T-helper 17 cell (primary cell): ENCODE results near the gene GPX4. TPM values are rescaled to one million over a fixed set of nuclear protein-coding genes. Genes with fewer than 3 reads are reported as not detected.

Experiments
- ATAC-seq: fragments of 150-1000 bp; cut with Tn5 transposase; 2 replicates; pipeline ENCODE4 v1.10.0; 2021; ENCODE audit warnings: mild to moderate bottlenecking, moderate library complexity
- DNase-seq, 3 donors: peaks; one replicate each; pipeline versions ENCODE4 v3.0.0 to v3.0.0-alpha.2; 2020 to 2021
- H3K9me3 ChIP-seq: one replicate; pipeline ENCODE4 v1.7.0; 2013; ENCODE audit warnings: low read length, mild to moderate bottlenecking; ENCODE audit not compliant: control insufficient read depth, poor library complexity, severe bottlenecking
- H3K27ac Mint-ChIP-seq: one replicate; pipeline ENCODE4 v1.8.0; 2022; ENCODE audit warnings: mild to moderate bottlenecking, moderate library complexity, mixed read lengths
- H3K27me3 Mint-ChIP-seq: one replicate; pipeline ENCODE4 v1.8.0; 2022; ENCODE audit warnings: mixed read lengths
- H3K36me3 Mint-ChIP-seq: one replicate; pipeline ENCODE4 v1.8.0; 2022; ENCODE audit warnings: low read depth, mixed read lengths
- H3K4me1 Mint-ChIP-seq: one replicate; pipeline ENCODE4 v1.8.0; 2022; ENCODE audit warnings: mild to moderate bottlenecking, mixed read lengths
- H3K4me3 Mint-ChIP-seq: one replicate; pipeline ENCODE4 v1.8.0; 2022; ENCODE audit warnings: mild to moderate bottlenecking, moderate library complexity, mixed read lengths
- total RNA-seq, 4 donors: library from RNA in 2 of 4; stranded (reverse) in 2 of 4; gene quantifications; one replicate each; pipeline ENCODE4 v1.2.3 and lab custom pipeline; 2022 to 2026

The GPX4 gene
- total RNA-seq, 2 donors from 2014 or later, result 184 to 187 TPM

DNA sequence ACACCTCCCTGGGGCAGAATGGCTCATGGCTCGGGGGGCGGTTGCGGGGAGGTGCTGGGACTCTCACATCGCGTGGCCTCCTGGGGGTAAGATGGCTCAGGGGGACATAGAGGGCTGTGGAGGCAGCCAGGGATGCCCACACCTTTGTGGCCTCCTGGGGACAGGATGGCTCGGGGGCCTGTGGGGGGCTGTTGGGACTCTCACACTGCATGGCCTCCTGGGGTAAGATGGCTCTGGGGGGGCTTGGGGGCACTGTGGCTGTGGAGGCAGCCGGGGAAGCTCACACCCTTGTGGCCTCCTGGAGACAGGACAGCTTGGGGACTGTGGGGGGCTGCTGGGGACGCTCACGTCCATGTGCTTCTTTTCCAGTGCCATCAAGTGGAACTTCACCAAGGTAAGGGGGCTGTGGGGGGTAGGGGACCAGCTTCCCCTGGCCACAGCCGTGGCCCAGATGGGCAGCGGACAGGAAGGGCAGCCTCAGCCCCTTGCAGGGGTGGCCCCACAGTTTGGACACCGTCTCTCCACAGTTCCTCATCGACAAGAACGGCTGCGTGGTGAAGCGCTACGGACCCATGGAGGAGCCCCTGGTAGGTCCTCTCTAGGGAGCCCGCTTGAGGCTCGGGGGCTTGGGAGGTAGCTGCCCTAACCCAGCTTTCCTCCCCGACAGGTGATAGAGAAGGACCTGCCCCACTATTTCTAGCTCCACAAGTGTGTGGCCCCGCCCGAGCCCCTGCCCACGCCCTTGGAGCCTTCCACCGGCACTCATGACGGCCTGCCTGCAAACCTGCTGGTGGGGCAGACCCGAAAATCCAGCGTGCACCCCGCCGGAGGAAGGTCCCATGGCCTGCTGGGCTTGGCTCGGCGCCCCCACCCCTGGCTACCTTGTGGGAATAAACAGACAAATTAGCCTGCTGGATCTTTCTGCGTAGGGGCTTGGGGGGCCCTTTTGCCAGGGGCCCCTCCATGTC is 2.4 kb downstream of the GPX4 start:
- H3K4me1 Mint-ChIP-seq, result peaks cover 10% of the 10 kb centered on the region
- peak overlapping the region; percentile 72 for H3K4me3 Mint-ChIP-seq
- DNase-seq (peak in 1 of 3 donors; percentile 12), ATAC-seq (no peak)
- H3K36me3 Mint-ChIP-seq, result no peaks in the 10 kb centered on the region
- H3K9me3 ChIP-seq, result no peaks in the 10 kb centered on the region
- no peaks in the 10 kb centered on the region for H3K27me3 Mint-ChIP-seq
- no peak overlapping the region for H3K27ac Mint-ChIP-seq

DNA sequence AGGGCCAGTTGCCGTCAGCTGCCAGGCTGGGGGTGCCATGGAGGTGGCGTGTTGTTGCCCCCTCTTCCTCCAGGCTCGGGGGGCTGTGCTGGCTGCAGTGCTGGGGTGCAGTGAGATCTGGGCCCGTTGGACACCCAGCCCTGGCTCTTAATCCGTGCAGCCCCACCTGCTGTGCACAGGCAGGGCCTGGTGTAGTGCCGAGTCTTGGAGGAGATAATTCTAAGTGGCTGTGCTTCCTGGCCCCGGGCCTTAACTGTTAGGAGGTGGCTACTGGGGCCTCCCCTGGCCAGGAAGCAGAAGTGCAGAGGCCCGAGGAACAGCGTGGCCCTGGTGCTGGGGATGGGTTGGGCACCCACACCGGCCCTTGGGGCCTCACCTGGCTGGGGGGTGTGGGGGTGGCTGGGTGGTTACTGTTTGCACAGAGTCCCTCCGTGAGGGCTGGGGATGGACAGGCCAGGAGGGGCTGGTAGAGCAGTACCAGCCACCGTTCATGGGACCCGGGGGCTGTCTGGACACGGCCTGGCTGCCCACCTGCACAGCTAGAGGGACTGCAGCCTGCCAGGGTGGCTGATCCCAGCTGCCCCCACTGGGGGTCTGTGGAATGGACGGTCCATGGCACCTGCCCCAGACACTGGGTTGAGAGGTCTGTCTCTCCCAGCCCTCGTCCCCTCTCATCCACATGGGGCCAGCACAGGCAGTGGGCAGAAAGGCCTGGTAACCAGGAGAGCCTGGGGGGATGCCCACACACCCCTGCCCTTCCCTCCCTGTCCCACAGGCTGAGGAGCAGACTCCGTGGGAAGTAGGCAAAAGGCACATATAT is 3.3 kb downstream of the GPX4 start:
- peak overlapping the region; percentile 53 for H3K4me3 Mint-ChIP-seq
- H3K9me3 ChIP-seq, result no peaks in the 10 kb centered on the region
- no peaks in the 10 kb centered on the region for H3K36me3 Mint-ChIP-seq
- H3K27ac Mint-ChIP-seq, result no peak overlapping the region
- ATAC-seq (no peak), DNase-seq (peak in 1 of 3 donors; percentile 11)
- H3K4me1 Mint-ChIP-seq, result peaks cover 6% of the 10 kb centered on the region
- H3K27me3 Mint-ChIP-seq, result no peaks in the 10 kb centered on the region

DNA sequence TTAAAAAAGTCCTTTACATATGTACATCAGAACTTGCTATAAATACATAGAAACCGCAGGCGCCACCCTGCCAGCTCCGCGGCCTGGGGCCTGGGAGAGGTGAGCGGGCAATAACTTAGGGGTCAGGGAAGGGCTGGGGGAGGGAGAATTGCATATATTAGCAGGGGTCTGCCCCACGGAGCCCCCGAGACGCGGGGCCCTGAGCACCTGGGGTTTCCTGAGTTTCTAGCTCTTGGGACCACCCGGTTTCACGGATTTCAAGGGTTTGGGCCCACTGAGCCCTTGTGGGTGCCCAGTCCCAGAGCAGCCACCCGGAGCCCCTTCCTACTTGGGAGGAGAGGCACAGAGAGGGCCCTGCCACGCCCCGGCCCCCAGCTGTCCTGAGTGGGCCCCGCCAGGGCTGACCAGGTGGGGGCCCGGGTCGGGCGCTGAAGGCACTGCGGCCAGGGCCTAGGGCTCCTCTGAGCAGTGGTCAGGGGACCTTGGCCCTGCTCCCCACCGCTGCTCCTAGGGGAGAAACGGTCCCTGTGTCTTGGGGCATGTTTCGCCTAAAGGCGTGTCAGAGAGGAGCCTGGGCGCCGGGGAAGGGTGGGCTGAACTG is 4.0 kb downstream of the GPX4 start:
- no peaks in the 10 kb centered on the region for H3K9me3 ChIP-seq
- no peak overlapping the region for H3K4me3 Mint-ChIP-seq
- no peaks in the 10 kb centered on the region for H3K27me3 Mint-ChIP-seq
- DNase-seq, result peak in 1 of 3 donors; percentile 7
- no peak for ATAC-seq
- H3K36me3 Mint-ChIP-seq, result no peaks in the 10 kb centered on the region
- no peak overlapping the region for H3K27ac Mint-ChIP-seq
- peaks cover 6% of the 10 kb centered on the region for H3K4me1 Mint-ChIP-seq

DNA sequence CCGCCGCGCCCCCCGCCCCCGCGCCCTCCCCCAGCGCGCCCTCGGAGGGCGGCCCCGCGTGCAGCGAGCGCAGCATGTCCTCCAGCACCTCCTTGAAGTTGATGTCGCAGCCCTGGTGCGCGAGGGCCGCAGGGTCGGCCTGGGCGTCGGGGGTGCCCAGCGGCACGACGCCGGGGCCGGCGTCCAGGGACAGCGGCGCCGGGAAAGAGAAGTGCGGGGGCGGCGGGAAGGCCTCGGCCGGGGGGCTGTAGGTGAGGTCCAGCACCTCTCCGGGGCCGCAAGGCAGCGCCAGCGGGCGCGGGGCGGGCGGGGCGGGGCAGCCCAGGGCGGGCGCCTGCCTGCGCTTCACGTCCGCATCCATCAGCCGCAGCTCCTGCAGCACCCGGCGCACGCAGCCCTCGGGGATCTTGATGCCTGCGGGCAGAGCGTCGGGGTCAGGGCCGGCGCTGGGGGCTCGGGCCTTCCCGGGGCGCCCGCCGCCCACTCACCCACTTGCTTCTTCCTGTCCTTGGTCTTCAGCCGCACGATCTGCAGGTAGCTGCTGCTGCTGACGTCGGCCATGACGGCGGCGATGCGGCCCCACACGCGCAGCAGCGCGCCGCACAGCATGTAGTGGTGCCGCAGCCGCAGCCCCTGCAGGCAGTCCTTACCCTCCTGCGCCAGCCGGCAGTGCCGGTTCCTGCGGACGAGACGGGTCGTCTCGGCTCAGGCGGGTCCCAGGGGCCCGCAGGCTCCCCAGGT is 4.7 kb downstream of the GPX4 start:
- Mint-ChIP-seq H3K36me3 (no peaks in the 10 kb centered on the region), H3K27me3 (no peaks in the 10 kb centered on the region), H3K4me1 (peaks cover 6% of the 10 kb centered on the region), H3K4me3 (no peak overlapping the region), H3K27ac (no peak overlapping the region)
- DNase-seq (peak in 1 of 3 donors; percentile 12), ATAC-seq (no peak)
- no peaks in the 10 kb centered on the region for H3K9me3 ChIP-seq

DNA sequence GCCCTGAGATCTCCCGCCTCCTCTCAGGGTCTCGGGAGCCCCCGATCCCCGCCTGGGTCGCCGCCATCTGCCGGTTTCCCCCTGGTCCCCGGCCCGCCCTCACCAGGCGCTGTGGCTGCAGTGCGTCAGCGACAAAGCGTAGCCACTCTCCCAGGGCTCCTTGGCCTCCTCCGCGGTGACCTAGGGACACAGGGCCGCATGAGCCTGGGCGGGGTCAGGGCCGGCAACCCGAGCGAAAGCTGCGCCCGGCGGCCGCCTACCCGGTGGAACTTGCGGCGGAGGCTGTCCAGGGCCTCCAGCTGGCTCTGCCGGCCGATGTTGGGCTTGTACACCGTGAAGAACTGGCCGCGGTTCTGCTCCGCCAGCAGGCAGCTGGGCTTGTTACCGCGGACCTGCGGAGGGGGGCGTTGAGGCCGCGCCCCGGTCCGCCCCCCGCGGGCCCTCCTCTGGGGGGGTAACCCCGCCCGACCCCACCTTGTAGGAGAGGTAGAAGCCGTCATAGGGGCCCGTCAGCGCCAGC is 5.3 kb downstream of the GPX4 start:
- Mint-ChIP-seq H3K27ac (no peak overlapping the region), H3K4me1 (peaks cover 6% of the 10 kb centered on the region), H3K4me3 (no peak overlapping the region), H3K27me3 (no peaks in the 10 kb centered on the region), H3K36me3 (no peaks in the 10 kb centered on the region)
- no peak for ATAC-seq
- no peaks in the 10 kb centered on the region for H3K9me3 ChIP-seq
- DNase-seq, result peak in 1 of 3 donors; percentile 11

DNA sequence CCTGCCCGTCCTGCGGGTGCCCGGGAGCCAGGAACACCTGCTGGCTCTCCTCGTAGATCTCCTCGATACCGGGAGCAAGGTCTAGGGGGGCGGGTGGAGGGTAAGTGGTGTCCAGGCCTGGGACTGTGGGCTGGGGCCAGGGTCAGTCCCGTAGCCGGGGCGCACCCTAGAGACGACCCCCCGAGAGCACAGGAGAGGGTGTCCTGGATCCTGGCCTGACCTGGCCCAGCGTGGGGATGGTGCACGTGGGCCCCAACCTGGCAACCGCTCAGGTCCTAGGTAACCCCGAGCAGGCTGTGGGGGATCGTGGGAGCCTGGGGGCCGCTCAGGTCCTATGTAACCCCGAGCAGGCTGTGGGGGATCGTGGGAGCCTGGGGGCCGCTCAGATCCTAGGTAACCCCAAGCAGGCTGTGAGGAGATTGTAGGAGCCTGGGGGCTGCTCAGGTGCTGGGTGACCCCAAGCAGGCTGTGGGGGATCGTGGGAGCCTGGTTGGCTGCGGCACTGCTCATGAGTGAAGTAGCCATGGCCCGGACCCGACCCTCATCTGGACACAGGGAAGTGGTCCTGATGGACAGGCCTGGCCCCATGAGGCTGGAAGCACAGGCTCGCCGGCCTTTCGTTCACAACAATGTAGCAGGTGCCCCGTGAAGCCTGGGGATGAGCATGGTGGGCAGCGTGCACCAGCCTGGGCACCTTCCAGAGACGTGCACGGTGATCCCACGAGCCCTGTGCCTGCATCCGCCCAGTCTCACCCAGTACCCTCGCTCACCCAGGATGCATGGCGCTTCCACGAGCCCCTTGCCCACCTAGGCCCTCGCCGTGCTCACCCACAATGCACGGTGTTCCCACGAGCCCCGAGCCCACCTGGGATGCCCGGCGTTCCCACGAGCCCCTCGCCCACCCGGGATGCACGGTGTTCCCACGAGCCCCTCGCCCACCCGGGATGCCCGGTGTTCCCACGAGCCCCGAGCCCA is 6.2 kb downstream of the GPX4 start:
- H3K9me3 ChIP-seq, result no peaks in the 10 kb centered on the region
- DNase-seq (peak in 1 of 3 donors; percentile 10), ATAC-seq (no peak)
- Mint-ChIP-seq H3K4me3 (no peak overlapping the region), H3K4me1 (peaks cover 6% of the 10 kb centered on the region), H3K36me3 (no peaks in the 10 kb centered on the region), H3K27me3 (no peaks in the 10 kb centered on the region), H3K27ac (no peak overlapping the region)

DNA sequence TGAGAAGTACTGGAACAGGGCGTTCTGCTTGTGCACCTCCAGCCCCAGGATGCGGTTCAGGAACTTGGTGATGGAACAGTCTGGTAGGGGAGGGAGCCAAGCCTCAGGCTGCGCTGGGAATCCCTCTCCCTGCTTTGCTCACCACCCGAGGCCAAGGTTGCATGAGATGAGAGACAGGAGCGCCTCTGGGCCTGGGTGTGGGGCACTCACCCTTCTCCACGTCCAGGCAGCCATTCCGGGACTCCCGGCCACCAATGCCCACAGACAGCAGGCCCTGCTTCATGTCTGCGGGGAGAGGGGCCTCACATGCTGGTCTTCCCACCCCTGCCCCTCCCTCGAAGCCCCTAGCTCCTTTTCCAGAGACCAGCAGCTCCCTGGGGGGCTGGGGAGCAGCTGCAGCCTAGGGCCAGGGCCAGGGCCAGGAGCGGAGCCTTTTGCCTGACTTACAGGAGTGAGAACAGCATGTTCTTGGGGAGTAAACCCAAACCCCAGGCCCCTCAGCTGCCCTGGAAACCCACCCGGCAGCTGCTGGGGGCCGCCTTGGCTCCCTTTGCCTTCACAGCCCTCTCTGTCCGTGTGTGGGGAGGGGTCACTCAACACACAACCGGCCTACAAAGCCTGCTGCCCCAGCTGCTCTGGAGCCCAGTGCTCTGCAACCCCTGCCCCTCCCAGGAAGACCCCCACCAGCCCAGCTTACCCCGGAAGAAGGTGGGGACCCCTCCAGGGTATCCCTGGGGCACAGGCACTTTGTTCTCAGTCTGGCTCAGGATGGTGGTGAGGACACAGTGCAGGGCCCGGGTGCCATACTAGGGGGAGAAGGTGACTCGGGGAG is 7.2 kb downstream of the GPX4 start:
- no peaks in the 10 kb centered on the region for H3K36me3 Mint-ChIP-seq
- ATAC-seq, result no peak
- peak in 1 of 3 donors; percentile 9 for DNase-seq
- no peaks in the 10 kb centered on the region for H3K27me3 Mint-ChIP-seq
- H3K27ac Mint-ChIP-seq, result no peak overlapping the region
- no peaks in the 10 kb centered on the region for H3K9me3 ChIP-seq
- H3K4me3 Mint-ChIP-seq, result peak overlapping the region; percentile 9
- H3K4me1 Mint-ChIP-seq, result peaks cover 3% of the 10 kb centered on the region

DNA sequence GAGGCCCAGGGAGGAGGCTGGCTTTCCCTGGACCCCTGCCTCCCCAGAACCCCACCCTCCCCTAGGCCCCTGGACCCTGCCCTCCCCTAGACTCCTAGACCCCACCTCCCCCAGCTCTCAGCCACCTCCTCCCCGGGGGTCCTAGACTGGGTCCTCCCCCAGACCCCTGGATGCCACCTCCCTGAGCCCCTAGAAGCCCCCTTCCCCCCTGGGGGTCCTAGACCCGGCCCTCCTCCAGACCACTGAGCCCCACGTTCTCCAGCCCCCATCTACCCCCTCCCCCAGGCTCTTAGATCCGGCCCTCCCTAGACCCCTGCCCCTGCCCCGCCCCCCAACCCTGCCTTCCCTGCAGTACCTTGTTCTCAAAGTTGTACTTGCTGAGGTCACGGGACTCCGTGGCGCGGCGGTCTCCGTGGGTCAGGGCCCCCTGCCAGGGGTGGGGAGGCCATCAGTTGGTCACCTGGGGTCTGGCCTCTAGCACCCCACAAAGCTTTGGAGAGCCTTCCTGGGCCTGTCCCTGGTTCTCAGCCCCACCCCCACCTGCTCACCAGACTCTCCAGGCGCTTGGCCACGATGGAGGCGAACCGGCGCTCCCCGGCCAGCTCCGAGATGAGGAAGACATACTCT is 8.0 kb downstream of the GPX4 start:
- Mint-ChIP-seq H3K36me3 (no peaks in the 10 kb centered on the region), H3K4me1 (peaks cover 2% of the 10 kb centered on the region), H3K27me3 (no peaks in the 10 kb centered on the region), H3K27ac (no peak overlapping the region), H3K4me3 (no peak overlapping the region)
- DNase-seq (no peak), ATAC-seq (no peak)
- no peaks in the 10 kb centered on the region for H3K9me3 ChIP-seq

DNA sequence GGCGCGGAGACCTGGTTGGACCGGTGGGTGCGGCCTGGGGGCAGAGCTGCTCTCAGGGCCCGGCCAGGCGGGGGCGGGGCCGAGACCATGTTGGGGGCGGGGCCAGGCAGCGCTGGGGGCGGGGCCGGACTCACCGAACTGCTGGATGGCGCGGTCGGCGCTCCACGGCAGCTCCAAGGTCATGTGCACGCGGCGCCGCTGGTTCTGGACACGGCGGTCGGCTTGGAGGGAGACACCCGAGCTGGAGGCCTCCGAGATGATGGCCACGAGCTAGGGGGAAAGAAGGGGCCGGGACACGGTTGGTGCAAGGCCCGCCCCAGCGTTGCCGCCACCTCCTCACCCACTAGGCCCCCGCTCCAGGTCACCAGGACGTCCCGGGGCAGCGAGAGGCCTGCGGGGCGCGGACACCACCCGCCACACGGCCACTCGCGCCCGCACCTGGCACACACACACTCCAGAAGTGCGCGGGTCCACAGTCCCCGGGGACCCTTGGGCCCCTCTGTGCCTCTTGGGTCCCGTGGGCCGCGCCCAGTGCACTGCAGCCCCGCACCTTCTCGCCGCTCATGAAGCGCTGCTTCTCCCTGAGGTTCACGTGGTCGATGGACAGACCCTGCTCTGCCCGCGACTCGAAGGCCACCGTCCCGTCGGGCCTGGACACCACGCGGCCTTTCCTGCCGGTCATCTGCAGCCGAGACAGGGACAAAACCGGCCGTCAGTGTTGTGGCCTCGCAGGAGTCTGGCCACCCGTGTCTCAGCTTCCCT is 8.7 kb downstream of the GPX4 start:
- H3K9me3 ChIP-seq, result no peaks in the 10 kb centered on the region
- DNase-seq (peak in 1 of 3 donors; percentile 12), ATAC-seq (no peak)
- H3K4me3 Mint-ChIP-seq, result no peak overlapping the region
- H3K27me3 Mint-ChIP-seq, result no peaks in the 10 kb centered on the region
- no peak overlapping the region for H3K27ac Mint-ChIP-seq
- H3K4me1 Mint-ChIP-seq, result no peaks in the 10 kb centered on the region
- H3K36me3 Mint-ChIP-seq, result no peaks in the 10 kb centered on the region
